Right lobe of liver (tissue), 6 donors: Measurements from ENCODE around the gene DTX1. TPM values are rescaled to one million over a fixed set of nuclear protein-coding genes. Genes with fewer than 3 reads are reported as not detected.
"Not testable (repeated sequence)": the region's sequence is repeated elsewhere in the genome, so short reads cannot be mapped to it uniquely, and the experiment has no call there.

Experiments used
- ATAC-seq, 4 donors: fragments of 200-7000 bp; cut with Tn5 transposase; one replicate each; pipeline ENCODE4 v1.9.1; 2020; ENCODE audit warnings: mild to moderate bottlenecking in 4 of 4, moderate library complexity in 4 of 4
- DNase-seq, 3 donors: peaks; one replicate each; pipeline ENCODE4 v3.0.0-alpha.2; 2020
- H3K27ac ChIP-seq, 3 donors: fragments of 200-600 bp; one replicate each; pipeline ENCODE4 v1.8.0; 2022
- H3K27me3 ChIP-seq, 2 donors: fragments of 200-600 bp; one replicate each; pipeline ENCODE4 v1.8.0; 2022
- H3K36me3 ChIP-seq, 4 donors: fragments of 200-600 bp; sonication (generic) in 1 of 4; one replicate each; pipeline versions ENCODE4 v1.5.1 to v1.8.0; 2017 to 2022; ENCODE audit warnings: control low read depth in 1 of 4
- H3K4me1 ChIP-seq, 4 donors: fragments of 200-600 bp; sonication (generic) in 1 of 4; one replicate each; pipeline versions ENCODE4 v1.5.1 to v1.8.0; 2017 to 2022; ENCODE audit warnings: control low read depth in 1 of 4
- H3K4me3 ChIP-seq, 3 donors: fragments of 200-600 bp; one replicate each; pipeline ENCODE4 v1.8.0; 2022
- H3K9me3 ChIP-seq, 4 donors: fragments of 200-600 bp; sonication (generic) in 1 of 4; one replicate each; pipeline versions ENCODE4 v1.5.1 to v1.8.0; 2017 to 2022; ENCODE audit warnings: control low read depth in 1 of 4
- POLR2A ChIP-seq: fragments of 450-650 bp; IDR thresholded peaks from one replicate; pipeline ENCODE4 v1.6.1; 2017; ENCODE audit warnings: antibody characterized with exemption, mild to moderate bottlenecking
- WGBS: methylation state at CpG from one replicate; pipeline ENCODE4 v1.1.6; 2018; ENCODE audit warnings: low coverage, low lambda C conversion rate; ENCODE audit not compliant: insufficient coverage; ENCODE audit errors: missing lambda C conversion rate; 5-methylcytosine and 5-hydroxymethylcytosine counted together
- intact Hi-C, 2 donors: fragments of 100-400 bp; cut with DNase I; formaldehyde crosslinking; loops; one replicate each; pipeline versions ENCODE4 v1.11.2 to v1.14.1; 2022
- total RNA-seq, 6 experiments: library from RNA; depleted of rRNA in 2 of 6; stranded (reverse); fragments of >200 nt in 2 of 6; fragmentation: NEBNext Ultra II Directional in 3 of 6; extraction: Animal tissue kit (Norgen Biotek cat#: 25700) in 3 of 6; gene quantifications; one replicate each; pipeline versions ENCODE4 v1.1.0 to v1.2.4, GENCODE V29; 2016 to 2023
- TF ChIP-seq, protein P1 (sequence below), 4 donors: fragments of 200-600 bp in 3 of 4; fragments of 450-650 bp in 1 of 4; IDR thresholded peaks; one replicate each; pipeline versions ENCODE4 v1.5.1 to v1.8.0; 2016 to 2022; ENCODE audit warnings: antibody characterized with exemption in 4 of 4, mild to moderate bottlenecking in 2 of 4
- donor health status: DM: no; HTN: yes; CAD: no.
- donor health status: DM: no; HTN: no; CAD: no.
- donor health status: DM: no; HTN: no; CAD: no.
- donor health status: DM: no; HTN: yes; CAD: no.
- donor health status: DM: no; HTN: yes; CAD: no.

Gene DTX1
- total RNA-seq, 6 experiments from 2014 or later: 1.4 to 51.2 (median 20.0) TPM

DNA sequence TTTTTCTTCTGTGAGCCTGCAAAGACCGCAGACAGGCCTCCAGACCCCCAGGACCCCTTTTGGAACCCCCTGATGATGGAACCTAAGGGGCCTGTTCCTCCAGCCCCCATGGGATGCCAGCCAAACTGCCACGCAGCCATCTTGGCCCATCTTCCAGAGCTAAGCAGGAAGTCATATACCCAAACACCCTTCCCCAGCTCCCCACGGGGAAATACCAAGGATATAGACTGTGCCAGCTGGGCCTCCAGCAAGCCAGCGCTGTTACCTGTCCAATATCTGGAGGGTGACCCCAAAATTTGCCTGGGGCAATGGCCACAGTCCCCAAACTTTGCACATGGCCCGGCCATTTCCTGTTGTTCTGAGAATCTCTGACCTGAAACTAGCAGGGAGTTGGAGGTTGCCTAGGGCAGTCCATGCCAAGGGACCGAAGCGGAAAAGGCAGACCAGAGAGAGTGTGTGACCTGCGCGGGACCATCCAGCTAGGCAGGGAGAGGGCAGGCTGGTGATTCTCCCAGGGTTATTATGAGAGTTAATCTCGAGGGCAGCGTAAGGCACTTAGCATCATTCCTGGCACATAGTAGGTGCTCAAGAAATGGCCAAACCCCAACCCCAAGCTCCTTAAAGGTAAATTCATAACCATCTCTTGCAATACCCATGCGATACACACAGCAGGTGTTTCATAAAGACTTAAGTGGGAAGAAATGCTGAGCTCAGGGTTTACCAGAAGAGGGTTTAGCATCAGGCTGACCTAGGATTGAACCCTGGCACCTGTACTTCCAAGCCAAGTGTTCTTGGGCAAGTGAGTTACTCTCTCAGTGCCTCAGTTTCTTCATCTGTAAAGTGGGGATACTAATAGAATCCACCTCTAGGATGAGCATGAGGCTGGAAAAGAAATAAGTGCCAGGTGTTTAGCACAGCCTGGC lies 81.6 kb downstream of the DTX1 start:
- whole genome bisulfite sequencing: 43% methylated on average over 4 of the region's 12 CpGs
- no peak overlapping the region for H3K27ac ChIP-seq

GRCh38 chr12:113138826-113139225 lies 82.3 kb downstream of the DTX1 start:
- no peak for DNase-seq
- Histone ChIP-seq H3K9me3 (no peaks in the 10 kb centered on the region), H3K27me3 (no peaks in the 10 kb centered on the region), H3K4me1 (no peaks in the 10 kb centered on the region), H3K27ac (no peak overlapping the region), H3K4me3 (no peak overlapping the region), H3K36me3 (no peaks in the 10 kb centered on the region)
- ATAC-seq: no peak
- no CpG with 5 or more reads among the region's 3 CpGs for whole genome bisulfite sequencing
- no peak for TF ChIP-seq POLR2A
- TF ChIP-seq, protein P1, sequence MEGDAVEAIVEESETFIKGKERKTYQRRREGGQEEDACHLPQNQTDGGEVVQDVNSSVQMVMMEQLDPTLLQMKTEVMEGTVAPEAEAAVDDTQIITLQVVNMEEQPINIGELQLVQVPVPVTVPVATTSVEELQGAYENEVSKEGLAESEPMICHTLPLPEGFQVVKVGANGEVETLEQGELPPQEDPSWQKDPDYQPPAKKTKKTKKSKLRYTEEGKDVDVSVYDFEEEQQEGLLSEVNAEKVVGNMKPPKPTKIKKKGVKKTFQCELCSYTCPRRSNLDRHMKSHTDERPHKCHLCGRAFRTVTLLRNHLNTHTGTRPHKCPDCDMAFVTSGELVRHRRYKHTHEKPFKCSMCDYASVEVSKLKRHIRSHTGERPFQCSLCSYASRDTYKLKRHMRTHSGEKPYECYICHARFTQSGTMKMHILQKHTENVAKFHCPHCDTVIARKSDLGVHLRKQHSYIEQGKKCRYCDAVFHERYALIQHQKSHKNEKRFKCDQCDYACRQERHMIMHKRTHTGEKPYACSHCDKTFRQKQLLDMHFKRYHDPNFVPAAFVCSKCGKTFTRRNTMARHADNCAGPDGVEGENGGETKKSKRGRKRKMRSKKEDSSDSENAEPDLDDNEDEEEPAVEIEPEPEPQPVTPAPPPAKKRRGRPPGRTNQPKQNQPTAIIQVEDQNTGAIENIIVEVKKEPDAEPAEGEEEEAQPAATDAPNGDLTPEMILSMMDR (IDR thresholded peaks at IDR 0.05): no peak
- intact Hi-C loops: no loop called here

More for the DNA sequence above, 81.6 kb downstream of the DTX1 start:
- TF ChIP-seq, protein P1 (IDR thresholded peaks at IDR 0.05): no peak
- no peak for TF ChIP-seq POLR2A
- intact Hi-C loops: no loop called here
- H3K4me3 ChIP-seq: no peak overlapping the region
- no peak for ATAC-seq
- no peaks in the 10 kb centered on the region for H3K27me3 ChIP-seq
- H3K4me1 ChIP-seq: no peaks in the 10 kb centered on the region
- no peaks in the 10 kb centered on the region for H3K9me3 ChIP-seq
- H3K36me3 ChIP-seq: no peaks in the 10 kb centered on the region
- peak in 1 of 3 donors; percentile 31 for DNase-seq

GRCh38 chr12:113140706-113141105 lies 84.2 kb downstream of the DTX1 start:
- TF ChIP-seq POLR2A: no peak
- TF ChIP-seq, protein P1 (IDR thresholded peaks at IDR 0.05): no peak
- no peaks in the 10 kb centered on the region for H3K36me3 ChIP-seq
- H3K4me3 ChIP-seq: no peak overlapping the region
- no peaks in the 10 kb centered on the region for H3K9me3 ChIP-seq
- ATAC-seq (no peak), DNase-seq (no peak)
- 65% methylated on average over 6 of the region's 7 CpGs for WGBS
- no peak overlapping the region for H3K27ac ChIP-seq
- no peaks in the 10 kb centered on the region for H3K27me3 ChIP-seq
- H3K4me1 ChIP-seq: no peaks in the 10 kb centered on the region
- intact Hi-C loops: no loop called here

GRCh38 chr12:113141716-113142115 lies 85.2 kb downstream of the DTX1 start:
- intact Hi-C loops: not testable (repeated sequence)

DNA sequence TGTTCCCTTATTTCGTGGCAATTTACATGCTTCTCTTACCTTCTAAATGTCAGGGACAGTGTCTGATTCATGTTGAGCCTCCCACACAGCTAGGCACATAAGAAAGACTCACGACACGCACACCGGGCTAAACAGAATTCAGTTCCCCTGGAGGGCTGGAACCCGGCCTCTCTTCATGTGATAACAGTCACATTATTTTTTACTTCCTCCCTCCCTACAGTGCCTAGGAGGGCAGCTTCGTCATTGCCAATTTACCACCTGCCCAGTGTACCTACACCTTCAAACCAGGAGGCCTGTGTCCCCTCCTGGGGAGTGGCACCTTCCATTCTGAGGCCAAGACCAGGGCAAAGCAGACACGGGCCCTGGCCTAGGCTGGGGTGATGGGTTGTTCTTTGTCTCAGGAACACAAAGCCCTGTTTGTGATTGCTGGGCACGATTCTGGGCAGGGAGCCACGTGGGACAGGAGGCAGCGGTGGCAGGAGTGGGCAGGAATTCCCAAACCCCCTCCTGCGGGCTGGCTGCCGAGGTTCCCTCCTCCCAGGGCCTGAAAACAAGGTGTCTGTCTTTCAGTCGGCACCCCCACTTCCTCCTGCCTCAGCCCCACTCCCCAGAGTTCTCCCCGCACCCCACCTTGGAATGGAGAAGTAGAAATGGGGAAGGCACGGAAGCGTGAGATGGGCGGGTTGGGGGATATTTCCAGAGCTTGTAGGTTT lies 85.8 kb downstream of the DTX1 start:
- Histone ChIP-seq H3K4me3 (no peak overlapping the region), H3K4me1 (no peaks in the 10 kb centered on the region), H3K9me3 (no peaks in the 10 kb centered on the region), H3K36me3 (no peaks in the 10 kb centered on the region), H3K27me3 (no peaks in the 10 kb centered on the region), H3K27ac (no peak overlapping the region)
- TF ChIP-seq, protein P1 (IDR thresholded peaks at IDR 0.05): no peak
- no peak for TF ChIP-seq POLR2A
- DNase-seq: peak in 2 of 3 donors; percentile 52 to 61
- WGBS: 44% methylated on average over 5 of the region's 17 CpGs
- peak; percentile 48 to 71 (median 64) for ATAC-seq
- intact Hi-C loops: no loop called here

More at GRCh38 chr12:113141716-113142115, 85.2 kb downstream of the DTX1 start:
- not testable (repeated sequence) for H3K4me3 ChIP-seq, H3K27me3 ChIP-seq, H3K9me3 ChIP-seq, H3K27ac ChIP-seq, H3K36me3 ChIP-seq, DNase-seq, H3K4me1 ChIP-seq, ATAC-seq
- 61% methylated on average over 3 of the region's 3 CpGs for WGBS
